ENCODE results near the gene NEIL3.

GRCh38 chr4:177356921-177357320 lies 47.2 kb downstream of the NEIL3 start:
- TF ChIP-seq CTCF (IDR thresholded peaks at IDR 0.05 in 2 of 3, conservative IDR thresholded peaks at IDR 0.05 in 1 of 3; ENCODE audit: control insufficient read depth in 2 of 3, extremely low read depth in 1 of 3, insufficient read depth in 1 of 3, low read depth in 3 of 3, low read length in 3 of 3) (no peak), USF2 (IDR thresholded peaks at IDR 0.05; ENCODE audit: borderline replicate concordance, low read depth, low read length) (no peak), POLR2A (IDR thresholded peaks at IDR 0.05; ENCODE audit: low read depth, low read length) (no peak)
